Measurements from ENCODE around the gene ELFN1.
A peak's percentile ranks its signal among the peaks of the same experiment; 100 is the strongest.

ELFN1 gene

GRCh38 chr7:1679326-1679965 lies 9.4 kb downstream of the ELFN1 start:
- no peak for DNase-seq

GRCh38 chr7:1679966-1680730 lies 10.1 kb downstream of the ELFN1 start:
- TF ChIP-seq GATA1 (IDR thresholded peaks at IDR 0.05; ENCODE audit: low read depth, low read length) (no peak), POLR2A (IDR thresholded peaks at IDR 0.05; ENCODE audit: low read length) (no peak)
- DNase-seq, result no peak

More at GRCh38 chr7:1679326-1679965, 9.4 kb downstream of the ELFN1 start:
- TF ChIP-seq GATA1 (IDR thresholded peaks at IDR 0.05; ENCODE audit: low read depth, low read length), result no peak
- TF ChIP-seq POLR2A (IDR thresholded peaks at IDR 0.05; ENCODE audit: low read length), result no peak

GRCh38 chr7:1681581-1681980 lies 11.5 kb downstream of the ELFN1 start:
- TF ChIP-seq POLR2A (IDR thresholded peaks at IDR 0.05; ENCODE audit: low read length) (no peak), GATA1 (IDR thresholded peaks at IDR 0.05; ENCODE audit: low read depth, low read length) (no peak)
- DNase-seq, result no peak

- no peak for DNase-seq
- TF ChIP-seq GATA1 (IDR thresholded peaks at IDR 0.05; ENCODE audit: low read depth, low read length) (no peak), POLR2A (IDR thresholded peaks at IDR 0.05; ENCODE audit: low read length) (no peak)
Observed at GRCh38 chr7:1685000-1685624, 15.0 kb downstream of the ELFN1 start.

GRCh38 chr7:1688542-1688941 lies 18.5 kb downstream of the ELFN1 start:
- DNase-seq, result no peak
- no peak for TF ChIP-seq POLR2A (IDR thresholded peaks at IDR 0.05; ENCODE audit: low read length)
- TF ChIP-seq GATA1 (IDR thresholded peaks at IDR 0.05; ENCODE audit: low read depth, low read length), result no peak

- no peak for DNase-seq
- TF ChIP-seq POLR2A (IDR thresholded peaks at IDR 0.05; ENCODE audit: low read length) (no peak), GATA1 (IDR thresholded peaks at IDR 0.05; ENCODE audit: low read depth, low read length) (no peak)
Observed at GRCh38 chr7:1689311-1689710, 19.2 kb downstream of the ELFN1 start.

GRCh38 chr7:1690359-1690958 lies 20.4 kb downstream of the ELFN1 start:
- no peak for TF ChIP-seq GATA1 (IDR thresholded peaks at IDR 0.05; ENCODE audit: low read depth, low read length)
- no peak for TF ChIP-seq POLR2A (IDR thresholded peaks at IDR 0.05; ENCODE audit: low read length)
- no peak for DNase-seq

GRCh38 chr7:1691096-1691495 lies 21.0 kb downstream of the ELFN1 start:
- TF ChIP-seq GATA1 (IDR thresholded peaks at IDR 0.05; ENCODE audit: low read depth, low read length) (no peak), POLR2A (IDR thresholded peaks at IDR 0.05; ENCODE audit: low read length) (no peak)
- no peak for DNase-seq

- no peak for DNase-seq
Observed at GRCh38 chr7:1691601-1692514, 21.8 kb downstream of the ELFN1 start.

GRCh38 chr7:1692515-1693418 lies 22.7 kb downstream of the ELFN1 start:
- no peak for TF ChIP-seq GATA1 (IDR thresholded peaks at IDR 0.05; ENCODE audit: low read depth, low read length)
- TF ChIP-seq POLR2A (IDR thresholded peaks at IDR 0.05; ENCODE audit: low read length), result no peak
- DNase-seq, result no peak

More at GRCh38 chr7:1691601-1692514, 21.8 kb downstream of the ELFN1 start:
- TF ChIP-seq POLR2A (IDR thresholded peaks at IDR 0.05; ENCODE audit: low read length) (no peak), GATA1 (IDR thresholded peaks at IDR 0.05; ENCODE audit: low read depth, low read length) (no peak)

- TF ChIP-seq POLR2A (IDR thresholded peaks at IDR 0.05; ENCODE audit: low read length) (no peak), GATA1 (IDR thresholded peaks at IDR 0.05; ENCODE audit: low read depth, low read length) (no peak)
- DNase-seq, result no peak
Observed at GRCh38 chr7:1693419-1693990, 23.4 kb downstream of the ELFN1 start.

GRCh38 chr7:1693991-1694524 lies 24.0 kb downstream of the ELFN1 start:
- DNase-seq, result peak in 1 of 2 experiments; percentile 10
- TF ChIP-seq GATA1 (IDR thresholded peaks at IDR 0.05; ENCODE audit: low read depth, low read length) (no peak), POLR2A (IDR thresholded peaks at IDR 0.05; ENCODE audit: low read length) (no peak)
